Uterus (tissue), 4 donors: ENCODE results near the gene CAB39. TPM values are rescaled to one million over a fixed set of nuclear protein-coding genes. Genes with fewer than 3 reads are reported as not detected.

Source experiments
- DNase-seq, 2 donors: peaks; one replicate each; pipeline ENCODE4 v3.0.0-alpha.2; 2019 to 2020
- H3K27ac ChIP-seq, 2 donors: fragments of 200-600 bp; sonication (generic); 1 replicate in 1 of 2; 2 replicates in 1 of 2; pipeline ENCODE4 v1.5.1; 2016 to 2018
- H3K27me3 ChIP-seq, 2 donors: fragments of 200-600 bp; sonication (generic); one replicate each; pipeline ENCODE4 v1.5.1; 2018 to 2019; ENCODE audit warnings: control low read depth in 1 of 2
- H3K36me3 ChIP-seq, 2 donors: fragments of 200-600 bp; sonication (generic); one replicate each; pipeline ENCODE4 v1.5.1; 2019; ENCODE audit warnings: control low read depth in 1 of 2
- H3K4me1 ChIP-seq, 2 donors: fragments of 200-600 bp; sonication (generic); one replicate each; pipeline ENCODE4 v1.5.1; 2018 to 2019; ENCODE audit warnings: control low read depth in 1 of 2
- H3K4me3 ChIP-seq, 2 donors: fragments of 200-600 bp; sonication (generic); 1 replicate in 1 of 2; 2 replicates in 1 of 2; pipeline ENCODE4 v1.5.1; 2018 to 2019; ENCODE audit warnings: mild to moderate bottlenecking in 1 of 2
- H3K9me3 ChIP-seq, 2 donors: fragments of 200-600 bp; sonication (generic); one replicate each; pipeline ENCODE4 v1.5.1; 2019; ENCODE audit warnings: control low read depth in 1 of 2
- CTCF ChIP-seq, 4 experiments: fragments of 200-600 bp in 2 of 4; fragments of 450-650 bp in 2 of 4; sonication (generic) in 2 of 4; IDR thresholded peaks; one replicate each; pipeline ENCODE4 v1.5.1; 2016 to 2019; ENCODE audit warnings: antibody characterized with exemption in 4 of 4, mild to moderate bottlenecking in 2 of 4, moderate library complexity in 1 of 4
- POLR2A ChIP-seq, 2 donors: fragments of 450-650 bp; IDR thresholded peaks; one replicate each; pipeline ENCODE4 v1.6.1; 2016; ENCODE audit warnings: antibody characterized with exemption in 2 of 2, mild to moderate bottlenecking in 1 of 2, moderate library complexity in 1 of 2
- intact Hi-C: fragments of 100-400 bp; cut with DNase I; formaldehyde crosslinking; loops from one replicate; pipeline ENCODE4 v1.15.1; 2023; ENCODE audit warnings: low total_unique reads
- total RNA-seq, 4 donors: library from RNA; depleted of rRNA in 3 of 4; stranded (reverse); fragments of >200 nt in 3 of 4; gene quantifications; one replicate each; pipeline versions ENCODE4 v1.1.0 to v1.2.4, GENCODE V29; 2014 to 2023
- donor health status: DM: yes; HTN: yes; CAD: no.

The CAB39 gene
- total RNA-seq, 4 donors from 2014 or later = 33.6 to 121 (median 78.0) TPM

- no peak for DNase-seq
- no peaks in the 10 kb centered on the region for H3K27me3 ChIP-seq
- TF ChIP-seq POLR2A (IDR thresholded peaks at IDR 0.05) = no peak
- TF ChIP-seq CTCF (IDR thresholded peaks at IDR 0.05) = no peak
- H3K36me3 ChIP-seq = no peaks in the 10 kb centered on the region
- no peak overlapping the region for H3K4me3 ChIP-seq
- no peaks in the 10 kb centered on the region for H3K4me1 ChIP-seq
- no peak overlapping the region for H3K27ac ChIP-seq
- intact Hi-C loops = no loop called here
- no peaks in the 10 kb centered on the region for H3K9me3 ChIP-seq
These were observed 21.5 kb upstream of the CAB39 start for GRCh38 chr2:230691005-230691647.

- Histone ChIP-seq H3K27ac (no peak overlapping the region), H3K9me3 (no peaks in the 10 kb centered on the region), H3K36me3 (no peaks in the 10 kb centered on the region), H3K4me3 (no peak overlapping the region), H3K4me1 (no peaks in the 10 kb centered on the region), H3K27me3 (no peaks in the 10 kb centered on the region)
- intact Hi-C loops = no loop called here
- no peak for TF ChIP-seq POLR2A (IDR thresholded peaks at IDR 0.05)
- TF ChIP-seq CTCF (IDR thresholded peaks at IDR 0.05) = no peak
- no peak for DNase-seq
These were observed 19.9 kb upstream of the CAB39 start for GRCh38 chr2:230692760-230693159.

GRCh38 chr2:230693411-230693810, 19.2 kb upstream of the CAB39 start:
- intact Hi-C loops = no loop called here
- H3K27ac ChIP-seq = no peak overlapping the region
- no peak overlapping the region for H3K4me3 ChIP-seq
- H3K27me3 ChIP-seq = no peaks in the 10 kb centered on the region
- H3K9me3 ChIP-seq = no peaks in the 10 kb centered on the region
- DNase-seq = no peak
- TF ChIP-seq POLR2A (IDR thresholded peaks at IDR 0.05) (no peak), CTCF (IDR thresholded peaks at IDR 0.05) (no peak)
- no peaks in the 10 kb centered on the region for H3K4me1 ChIP-seq
- H3K36me3 ChIP-seq = no peaks in the 10 kb centered on the region

- intact Hi-C loops = no loop called here
- no peaks in the 10 kb centered on the region for H3K27me3 ChIP-seq
These were observed 18.4 kb upstream of the CAB39 start for GRCh38 chr2:230694241-230694640.

GRCh38 chr2:230695551-230695950, 17.1 kb upstream of the CAB39 start:
- Histone ChIP-seq H3K27ac (no peak overlapping the region), H3K27me3 (no peaks in the 10 kb centered on the region), H3K4me3 (no peak overlapping the region), H3K36me3 (no peaks in the 10 kb centered on the region), H3K9me3 (no peaks in the 10 kb centered on the region), H3K4me1 (no peaks in the 10 kb centered on the region)
- intact Hi-C loops = no loop called here
- no peak for DNase-seq
- TF ChIP-seq CTCF (IDR thresholded peaks at IDR 0.05) = no peak
- no peak for TF ChIP-seq POLR2A (IDR thresholded peaks at IDR 0.05)

More at GRCh38 chr2:230694241-230694640, 18.4 kb upstream of the CAB39 start:
- Histone ChIP-seq H3K9me3 (no peaks in the 10 kb centered on the region), H3K36me3 (no peaks in the 10 kb centered on the region), H3K27ac (no peak overlapping the region), H3K4me3 (no peak overlapping the region), H3K4me1 (no peaks in the 10 kb centered on the region)
- TF ChIP-seq CTCF (IDR thresholded peaks at IDR 0.05) = no peak
- TF ChIP-seq POLR2A (IDR thresholded peaks at IDR 0.05) = no peak
- no peak for DNase-seq
